Activated CD4-positive, alpha-beta T cell treated with anti-CD3 and anti-CD28 coated beads, Interleukin-2, Interleukin-4, amounts not matched to agents 100 ng/mL and 50 ng/mL, durations not matched to agents 16 hours and 8 hours (primary cell): Measurements from ENCODE around the gene MAP2K1.
"Not testable (repeated sequence)": the region's sequence is repeated elsewhere in the genome, so short reads cannot be mapped to it uniquely, and the experiment has no call there.

Experiments used
- DNase-seq: peaks from one replicate; pipeline ENCODE4 v3.0.0-alpha.2; 2020; ENCODE audit warnings: low spot score

The MAP2K1 gene

GRCh38 chr15:66424963-66425612 lies 38.4 kb downstream of the MAP2K1 start:
- no peak for DNase-seq

GRCh38 chr15:66425837-66426236 lies 39.1 kb downstream of the MAP2K1 start:
- no peak for DNase-seq

- no peak for DNase-seq
Observed at GRCh38 chr15:66429117-66429516, 42.4 kb downstream of the MAP2K1 start.

- DNase-seq, result no peak
Observed at GRCh38 chr15:66429546-66429945, 42.8 kb downstream of the MAP2K1 start.

GRCh38 chr15:66430627-66431255 lies 44.0 kb downstream of the MAP2K1 start:
- DNase-seq, result no peak

GRCh38 chr15:66433726-66434125 lies 47.0 kb downstream of the MAP2K1 start:
- DNase-seq, result no peak

- no peak for DNase-seq
Observed at GRCh38 chr15:66440501-66440900, 53.8 kb downstream of the MAP2K1 start.

- DNase-seq, result no peak
Observed at GRCh38 chr15:66452420-66452819, 65.7 kb downstream of the MAP2K1 start.

GRCh38 chr15:66452971-66453580 lies 66.4 kb downstream of the MAP2K1 start:
- no peak for DNase-seq

GRCh38 chr15:66454143-66454542 lies 67.4 kb downstream of the MAP2K1 start:
- no peak for DNase-seq

- DNase-seq, result peak; percentile 17
Observed at GRCh38 chr15:66456211-66456610, 69.5 kb downstream of the MAP2K1 start.

- DNase-seq, result no peak
Observed at GRCh38 chr15:66459818-66460615, 73.3 kb downstream of the MAP2K1 start.

GRCh38 chr15:66461294-66461693 lies 74.6 kb downstream of the MAP2K1 start:
- not testable (repeated sequence) for DNase-seq

- no peak for DNase-seq
Observed at GRCh38 chr15:66461917-66462316, 75.2 kb downstream of the MAP2K1 start.

GRCh38 chr15:66462627-66463026 lies 75.9 kb downstream of the MAP2K1 start:
- no peak for DNase-seq

GRCh38 chr15:66465294-66465693 lies 78.6 kb downstream of the MAP2K1 start:
- not testable (repeated sequence) for DNase-seq

GRCh38 chr15:66467162-66468040 lies 80.7 kb downstream of the MAP2K1 start:
- DNase-seq, result not testable (repeated sequence)

GRCh38 chr15:66470825-66471224 lies 84.1 kb downstream of the MAP2K1 start:
- DNase-seq, result not testable (repeated sequence)

GRCh38 chr15:66472176-66472999 lies 85.7 kb downstream of the MAP2K1 start:
- peak; percentile 38 for DNase-seq

GRCh38 chr15:66474135-66474534 lies 87.4 kb downstream of the MAP2K1 start:
- no peak for DNase-seq

GRCh38 chr15:66474963-66475362 lies 88.3 kb downstream of the MAP2K1 start:
- no peak for DNase-seq
